Smooth muscle cell of the brain vasculature (primary cell): ENCODE data around the gene PRAC1.

Experiments used
- DNase-seq: peaks from one replicate; pipeline ENCODE4 v3.0.0-alpha.2; 2012; ENCODE audit warnings: low read depth, low spot score

Gene PRAC1

GRCh38 chr17:48722201-48722907 lies at the start of gene PRAC1:
Gene PRAC1, minus strand, starts transcription at chr17:48722518. Its CDS starts 126 bp downstream, at chr17:48722392.
- no peak for DNase-seq

- no peak for DNase-seq
These were observed 48.6 kb upstream of the PRAC1 start for GRCh38 chr17:48770954-48771353.

- no peak for DNase-seq
These were observed 46.8 kb upstream of the PRAC1 start for GRCh38 chr17:48769009-48769675.

- DNase-seq: no peak
These were observed 45.0 kb upstream of the PRAC1 start for GRCh38 chr17:48767263-48767774.

GRCh38 chr17:48761114-48761513 lies 38.8 kb upstream of the PRAC1 start:
- DNase-seq: no peak

GRCh38 chr17:48760411-48760810 lies 38.1 kb upstream of the PRAC1 start:
- DNase-seq: no peak

GRCh38 chr17:48759288-48759687 lies 37.0 kb upstream of the PRAC1 start:
- no peak for DNase-seq

GRCh38 chr17:48757524-48757961 lies 35.2 kb upstream of the PRAC1 start:
- no peak for DNase-seq

GRCh38 chr17:48756830-48757251 lies 34.5 kb upstream of the PRAC1 start:
- no peak for DNase-seq

- no peak for DNase-seq
These were observed 33.0 kb upstream of the PRAC1 start for GRCh38 chr17:48755356-48755755.

- no peak for DNase-seq
These were observed 32.4 kb upstream of the PRAC1 start for GRCh38 chr17:48754500-48755261.

- DNase-seq: no peak
These were observed 31.6 kb upstream of the PRAC1 start for GRCh38 chr17:48753794-48754499.

- no peak for DNase-seq
These were observed 30.3 kb upstream of the PRAC1 start for GRCh38 chr17:48752399-48753288.

- DNase-seq: no peak
These were observed 29.5 kb upstream of the PRAC1 start for GRCh38 chr17:48751733-48752398.

- no peak for DNase-seq
These were observed 28.9 kb upstream of the PRAC1 start for GRCh38 chr17:48751172-48751571.

- no peak for DNase-seq
These were observed 27.6 kb upstream of the PRAC1 start for GRCh38 chr17:48749621-48750553.

GRCh38 chr17:48748718-48749566 lies 26.6 kb upstream of the PRAC1 start:
- DNase-seq: no peak
